ENCODE results near the gene CDIP1. TPM values are rescaled to one million over a fixed set of nuclear protein-coding genes. Genes with fewer than 3 reads are reported as not detected.

Gene CDIP1
- total RNA-seq, 8 experiments from 2014 or later = 22.5 to 54.3 (median 28.3) TPM

DNA sequence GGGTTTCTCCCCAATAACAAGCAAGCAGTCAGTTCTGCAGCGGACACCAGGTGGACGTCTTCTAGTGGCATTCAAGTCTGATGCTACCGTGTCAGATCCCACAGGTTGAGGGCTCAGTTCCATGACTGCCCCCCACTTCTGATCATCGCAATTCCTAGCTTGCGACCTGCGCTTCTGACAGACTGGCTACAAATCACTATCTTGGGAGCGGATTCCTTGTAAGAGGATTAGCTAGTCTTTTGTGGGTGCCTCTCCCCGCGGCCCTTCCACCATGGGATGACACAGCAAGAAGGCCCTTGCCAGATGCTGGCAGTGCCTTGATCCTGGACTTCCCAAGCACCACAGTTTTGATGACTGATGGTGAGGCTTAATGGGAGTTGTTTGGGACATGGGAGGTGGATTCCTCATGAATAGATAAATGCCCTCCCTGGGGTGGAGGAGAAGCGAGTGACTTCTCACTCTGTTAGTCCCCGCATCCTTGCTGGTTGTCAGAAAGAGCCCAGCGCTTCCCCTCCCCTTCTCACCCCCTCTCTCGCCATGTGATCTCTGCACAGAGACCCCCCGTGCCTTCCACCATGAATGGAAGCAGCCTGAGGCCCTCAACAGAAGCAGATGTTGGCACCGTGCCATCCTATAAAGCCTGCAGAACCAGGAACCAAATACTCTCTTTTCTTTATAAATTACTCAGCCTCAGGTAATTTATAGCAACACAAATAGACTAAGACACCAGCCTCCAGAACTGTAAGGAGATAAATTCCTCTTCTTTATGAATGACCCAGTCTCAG lies 19.1 kb downstream of the CDIP1 start:
- peaks cover 0 to 7% of the 10 kb centered on the region in 2 donors for H3K4me1 ChIP-seq (replicated peaks in 1 of 2)
- WGBS, 10 experiments = 38 to 100% (median 91%) methylated on average over 1 to 11 of the region's 15 CpGs; no CpG with 5 or more reads in 4 of the 10 experiments
- ATAC-seq (replicated peaks in 6 of 8) = no peak
- H3K27ac ChIP-seq = no peak overlapping the region
- H3K4me3 ChIP-seq = no peak overlapping the region
- in situ Hi-C loops (cut with MboI; ENCODE audit: low pct_unique_long_range_greater_than_20kb in 2 of 9, low sequenced_read_pairs in 9 of 9, unreplicated experiment in 9 of 9) = no loop called here

DNA sequence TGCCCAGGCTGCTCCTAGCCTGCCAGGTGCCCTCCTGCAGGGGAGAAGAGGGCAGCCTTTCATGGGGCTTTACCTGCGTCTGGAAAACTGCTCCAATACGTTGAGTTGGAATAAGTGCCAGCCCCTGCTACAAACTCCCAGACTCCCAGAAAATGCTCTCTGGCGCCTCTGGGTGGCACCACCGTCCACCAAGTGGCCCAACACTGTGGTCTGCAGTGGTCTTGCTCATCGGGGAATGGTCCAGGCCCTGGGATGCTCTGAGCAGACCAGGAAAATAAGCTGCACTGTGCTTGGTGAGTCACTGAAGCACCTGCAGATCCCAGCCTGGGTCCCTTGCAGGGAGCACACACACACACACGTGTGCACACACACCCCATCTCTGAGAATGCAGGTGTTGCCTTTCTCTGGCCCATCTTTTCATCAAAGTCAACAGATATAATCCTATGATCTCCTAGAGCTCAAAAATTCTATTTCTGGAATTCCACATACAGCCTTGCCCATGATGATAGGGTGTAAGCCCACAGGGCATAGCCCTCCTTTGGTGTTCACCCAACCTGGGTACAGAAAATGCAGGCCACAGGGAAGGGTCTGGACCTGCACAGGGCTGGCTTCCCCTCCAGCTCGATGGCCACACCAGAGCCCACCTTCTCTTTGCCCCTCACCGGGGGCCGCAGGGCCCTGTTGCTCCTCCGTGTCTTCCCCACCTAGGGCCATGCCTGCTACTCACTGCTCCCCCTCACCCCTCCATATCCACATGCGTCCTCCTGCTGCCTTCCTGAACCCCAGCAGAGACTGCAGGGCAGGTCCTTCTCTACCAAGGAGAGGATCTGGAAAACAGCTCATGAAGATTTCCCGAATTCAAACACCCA lies 20.5 kb downstream of the CDIP1 start:
- Histone ChIP-seq H3K4me1 (replicated peaks in 1 of 2) (peaks cover 0 to 6% of the 10 kb centered on the region in 2 donors), H3K27ac (no peak overlapping the region), H3K4me3 (no peak overlapping the region)
- 20 to 80% (median 60%) methylated on average over 1 to 7 of the region's 12 CpGs; no CpG with 5 or more reads in 5 of the 10 experiments for WGBS, 10 experiments
- in situ Hi-C loops (cut with MboI; ENCODE audit: low pct_unique_long_range_greater_than_20kb in 2 of 9, low sequenced_read_pairs in 9 of 9, unreplicated experiment in 9 of 9) = no loop called here
- ATAC-seq (replicated peaks in 6 of 8) = peak; percentile 20 to 84 (median 72)

DNA sequence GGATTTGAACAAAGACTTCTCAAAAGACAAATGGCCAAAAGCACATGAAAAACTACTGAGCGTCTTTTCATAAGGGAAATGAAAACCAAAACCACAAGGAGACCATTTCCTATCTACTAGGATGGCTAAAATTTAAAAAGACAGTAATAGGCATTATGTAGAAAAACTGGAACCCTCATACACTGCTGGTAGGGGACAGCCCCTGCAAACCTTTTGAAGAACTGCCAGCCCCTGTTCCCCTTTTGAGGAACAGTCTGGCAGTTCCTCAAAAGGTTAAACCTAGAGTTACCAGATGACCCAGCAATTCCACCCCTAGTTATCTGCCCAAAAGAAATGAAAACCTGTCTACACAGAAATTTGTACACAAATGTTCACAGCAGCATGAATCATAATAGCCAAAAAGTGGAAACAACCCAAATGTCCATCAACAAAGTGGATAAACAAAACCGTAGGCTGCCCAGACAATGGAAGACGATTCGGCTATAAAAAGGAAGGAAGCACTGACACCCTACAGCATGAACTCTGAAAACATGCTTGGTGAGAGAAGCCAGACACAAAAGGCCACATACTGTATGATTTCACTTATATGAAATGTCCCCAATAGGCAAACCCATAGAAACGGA lies 22.9 kb downstream of the CDIP1 start:
- H3K27ac ChIP-seq = no peak overlapping the region
- ATAC-seq (replicated peaks in 6 of 8) = no peak
- H3K4me1 ChIP-seq (replicated peaks in 1 of 2) = no peaks in the 10 kb centered on the region
- WGBS, 10 experiments = 27 to 96% (median 83%) methylated on average over 1 to 5 of the region's 5 CpGs; no CpG with 5 or more reads in 1 of the 10 experiments
- in situ Hi-C loops (cut with MboI; ENCODE audit: low pct_unique_long_range_greater_than_20kb in 2 of 9, low sequenced_read_pairs in 9 of 9, unreplicated experiment in 9 of 9) = no loop called here
- H3K4me3 ChIP-seq = no peak overlapping the region

DNA sequence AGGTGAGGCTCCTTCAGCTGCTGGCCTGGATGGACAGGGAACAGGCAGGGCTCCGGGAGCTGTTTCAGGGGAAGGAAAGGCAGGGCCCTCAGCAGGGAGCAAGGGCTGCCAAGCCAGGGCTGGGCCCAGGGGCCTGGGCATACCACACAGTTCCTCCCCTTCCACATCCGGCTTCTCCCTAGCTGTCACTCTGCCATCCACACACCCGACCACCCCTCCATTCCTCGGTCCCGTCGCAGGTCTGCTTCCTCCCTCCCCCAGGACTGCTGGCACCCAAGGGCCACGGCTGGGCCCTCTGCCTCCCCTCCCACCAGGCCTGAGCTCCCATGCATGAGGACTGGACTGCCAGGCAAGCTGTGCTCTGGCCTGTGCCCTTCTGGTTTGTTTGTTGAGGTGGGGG lies 24.0 kb downstream of the CDIP1 start:
- WGBS, 10 experiments = 50 to 90% methylated on average over 2 of the region's 7 CpGs; no CpG with 5 or more reads in 8 of the 10 experiments
- ATAC-seq (replicated peaks in 6 of 8) = no peak
- H3K4me3 ChIP-seq = no peak overlapping the region
- no peaks in the 10 kb centered on the region for H3K4me1 ChIP-seq (replicated peaks in 1 of 2)
- no peak overlapping the region for H3K27ac ChIP-seq
- in situ Hi-C loops (cut with MboI; ENCODE audit: low pct_unique_long_range_greater_than_20kb in 2 of 9, low sequenced_read_pairs in 9 of 9, unreplicated experiment in 9 of 9) = no loop called here

DNA sequence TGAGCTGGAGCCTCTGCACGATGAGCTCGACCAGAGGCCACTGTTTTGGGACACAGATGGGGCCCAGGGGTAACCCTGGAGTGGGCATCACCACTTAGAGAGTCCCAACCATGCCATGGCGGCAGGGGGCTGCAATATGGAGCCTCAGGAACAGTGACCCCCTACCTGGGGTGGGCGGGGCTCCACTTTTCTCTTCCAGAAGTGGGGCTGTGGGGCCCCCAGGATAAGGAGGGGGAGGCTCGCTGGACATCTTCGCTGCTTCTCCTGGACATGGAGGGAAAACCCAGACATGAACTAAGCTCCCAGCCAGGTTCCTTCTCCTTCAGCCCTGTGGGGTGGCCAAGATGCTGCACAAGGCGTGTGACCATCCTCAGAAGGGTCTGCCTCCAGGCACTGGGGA lies 24.7 kb downstream of the CDIP1 start:
- Histone ChIP-seq H3K4me3 (no peak overlapping the region), H3K4me1 (replicated peaks in 1 of 2) (no peaks in the 10 kb centered on the region), H3K27ac (no peak overlapping the region)
- in situ Hi-C loops (cut with MboI; ENCODE audit: low pct_unique_long_range_greater_than_20kb in 2 of 9, low sequenced_read_pairs in 9 of 9, unreplicated experiment in 9 of 9) = no loop called here
- WGBS, 10 experiments = no CpG with 5 or more reads among the region's 7 CpGs
- no peak for ATAC-seq (replicated peaks in 6 of 8)

DNA sequence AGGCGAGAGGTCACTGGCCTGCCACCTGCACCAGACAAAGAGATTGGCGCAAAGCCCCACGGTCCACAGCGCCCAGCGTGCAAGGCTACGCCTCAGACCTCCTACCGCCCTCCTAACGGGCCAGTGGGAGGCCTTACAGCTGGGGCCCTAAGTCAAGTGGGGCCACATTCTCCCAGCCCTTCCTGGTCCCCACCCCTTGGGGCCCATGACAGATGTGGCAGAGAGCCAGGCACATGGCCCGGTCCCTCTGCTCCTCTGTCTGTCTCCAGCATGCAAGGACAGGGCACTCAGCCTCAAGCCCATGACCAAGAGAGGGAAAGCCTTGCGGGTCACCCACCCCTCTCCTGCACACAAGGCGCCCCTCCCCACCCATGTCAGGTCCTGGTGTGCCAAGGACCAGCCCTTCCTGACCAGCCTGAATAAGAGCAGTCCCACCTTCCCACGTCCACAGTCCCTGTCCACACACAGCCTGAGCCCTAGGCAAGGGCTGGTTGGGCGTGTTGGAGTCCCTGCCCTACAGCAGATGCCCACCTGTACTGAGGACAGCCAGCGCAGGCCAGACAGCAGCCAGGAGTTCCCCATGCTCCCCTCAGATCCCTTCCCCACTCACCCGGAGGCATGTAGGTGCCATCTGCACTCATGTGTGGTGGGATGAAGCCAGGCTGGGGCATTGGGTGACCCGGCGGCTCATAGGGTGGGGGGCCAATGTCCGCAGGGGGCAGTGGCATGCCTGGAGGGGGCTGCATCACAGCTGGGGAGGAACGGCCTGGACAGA lies 25.3 kb downstream of the CDIP1 start:
- peak in 2 of 8 experiments; percentile 3 to 6 for ATAC-seq (replicated peaks in 6 of 8)
- H3K4me3 ChIP-seq = no peak overlapping the region
- no peak overlapping the region for H3K27ac ChIP-seq
- no peaks in the 10 kb centered on the region for H3K4me1 ChIP-seq (replicated peaks in 1 of 2)
- no CpG with 5 or more reads among the region's 19 CpGs for WGBS, 10 experiments
- in situ Hi-C loops (cut with MboI; ENCODE audit: low pct_unique_long_range_greater_than_20kb in 2 of 9, low sequenced_read_pairs in 9 of 9, unreplicated experiment in 9 of 9) = no loop called here

DNA sequence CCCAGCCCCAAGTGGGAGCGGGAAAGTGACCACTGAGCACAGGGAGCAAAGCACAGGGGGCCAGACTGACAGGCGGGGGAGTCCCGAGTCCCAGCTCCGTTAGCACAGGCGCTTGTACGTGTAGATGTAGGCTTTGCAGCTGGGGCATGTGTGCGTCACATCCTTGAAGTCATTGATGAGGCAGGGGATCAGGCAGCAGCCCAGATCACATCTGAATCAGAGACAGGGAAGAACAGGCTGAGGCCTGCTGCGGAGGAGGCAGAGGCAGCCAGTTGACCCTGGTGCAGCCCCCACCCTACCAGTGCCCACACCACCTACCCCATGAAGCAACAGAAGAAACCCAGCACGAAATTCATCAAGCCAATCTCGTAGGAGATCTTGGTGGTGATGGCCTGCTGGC lies 26.1 kb downstream of the CDIP1 start:
- Histone ChIP-seq H3K27ac (no peak overlapping the region), H3K4me1 (replicated peaks in 1 of 2) (no peaks in the 10 kb centered on the region), H3K4me3 (no peak overlapping the region)
- WGBS, 10 experiments = 95 to 100% methylated on average over 1 to 6 of the region's 10 CpGs; no CpG with 5 or more reads in 8 of the 10 experiments
- no peak for ATAC-seq (replicated peaks in 6 of 8)
- in situ Hi-C loops (cut with MboI; ENCODE audit: low pct_unique_long_range_greater_than_20kb in 2 of 9, low sequenced_read_pairs in 9 of 9, unreplicated experiment in 9 of 9) = no loop called here

DNA sequence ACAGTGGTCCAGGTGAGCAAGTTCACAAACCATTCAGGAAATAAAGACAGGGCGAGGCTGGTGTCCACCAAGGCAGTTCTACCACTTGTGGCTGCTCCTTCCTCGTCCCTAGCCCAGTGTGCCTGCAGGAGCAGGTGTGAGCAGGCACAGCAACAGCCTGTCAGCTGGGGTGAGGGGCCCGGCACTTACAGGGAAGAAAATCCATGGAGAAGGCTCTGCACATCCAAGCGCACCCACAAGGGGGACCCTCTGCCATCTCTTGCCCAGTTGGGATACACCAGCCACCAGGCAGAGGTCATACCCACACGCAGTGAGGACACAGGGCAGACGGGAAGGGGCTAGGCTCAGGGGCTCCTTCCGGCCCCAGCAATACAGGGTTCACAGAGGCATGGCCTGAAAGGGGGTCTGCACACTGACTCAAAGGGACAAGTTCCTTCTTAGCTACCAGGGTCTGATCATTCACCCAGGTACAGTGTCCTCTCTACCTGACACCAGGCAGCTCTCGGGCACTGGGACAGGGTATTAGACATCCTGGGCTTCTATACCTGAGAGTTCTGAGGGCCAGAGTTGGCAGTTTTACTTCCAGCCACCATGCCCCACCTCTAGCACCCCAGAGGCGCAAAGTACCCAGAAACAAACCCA lies 27.0 kb downstream of the CDIP1 start:
- peak; percentile 35 to 87 (median 76) for ATAC-seq (replicated peaks in 6 of 8)
- no peak overlapping the region for H3K4me3 ChIP-seq
- in situ Hi-C loops (cut with MboI; ENCODE audit: low pct_unique_long_range_greater_than_20kb in 2 of 9, low sequenced_read_pairs in 9 of 9, unreplicated experiment in 9 of 9) = no loop called here
- no peak overlapping the region for H3K27ac ChIP-seq
- WGBS, 10 experiments = 20 to 100% (median 76%) methylated on average over 1 to 4 of the region's 9 CpGs; no CpG with 5 or more reads in 6 of the 10 experiments
- H3K4me1 ChIP-seq (replicated peaks in 1 of 2) = no peaks in the 10 kb centered on the region

DNA sequence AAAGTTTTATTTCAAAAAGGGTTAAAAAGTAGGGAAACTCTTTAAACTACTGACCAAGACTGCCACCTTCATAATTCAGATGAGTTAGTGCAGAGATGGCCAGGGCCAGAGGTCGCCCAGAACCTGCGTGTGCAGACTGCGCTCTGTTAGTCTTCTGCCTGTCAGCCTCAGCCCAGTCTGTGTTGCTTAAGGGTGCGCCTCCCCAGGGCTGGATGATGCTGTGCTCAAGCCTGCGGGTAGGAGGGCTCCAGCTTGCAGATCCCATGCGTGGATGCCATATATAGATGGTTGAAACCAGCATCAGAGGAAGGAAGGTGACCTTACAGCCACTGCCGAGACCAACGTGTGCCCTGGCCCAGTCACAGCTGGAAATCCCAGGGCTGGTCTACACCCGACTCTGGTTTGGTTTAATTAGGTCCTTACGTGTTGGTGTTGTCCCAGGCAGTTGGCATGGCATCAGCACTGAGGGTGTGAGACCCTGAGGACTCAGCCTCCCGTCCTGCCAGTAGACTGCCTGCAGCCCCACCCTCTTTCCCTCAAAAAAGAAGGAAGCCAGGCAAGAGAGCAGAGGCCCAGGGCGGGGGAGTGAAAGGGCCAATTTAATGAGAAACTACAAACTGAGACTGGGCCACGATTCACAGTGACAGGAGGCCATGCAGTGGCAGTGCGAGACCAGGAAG lies 27.7 kb downstream of the CDIP1 start:
- Histone ChIP-seq H3K4me1 (replicated peaks in 1 of 2) (no peaks in the 10 kb centered on the region), H3K4me3 (no peak overlapping the region), H3K27ac (no peak overlapping the region)
- 36 to 100% (median 91%) methylated on average over 1 to 11 of the region's 14 CpGs; no CpG with 5 or more reads in 1 of the 10 experiments for WGBS, 10 experiments
- in situ Hi-C loops (cut with MboI; ENCODE audit: low pct_unique_long_range_greater_than_20kb in 2 of 9, low sequenced_read_pairs in 9 of 9, unreplicated experiment in 9 of 9) = no loop called here
- ATAC-seq (replicated peaks in 6 of 8) = peak in 5 of 8 experiments; percentile 1 to 49 (median 23)

DNA sequence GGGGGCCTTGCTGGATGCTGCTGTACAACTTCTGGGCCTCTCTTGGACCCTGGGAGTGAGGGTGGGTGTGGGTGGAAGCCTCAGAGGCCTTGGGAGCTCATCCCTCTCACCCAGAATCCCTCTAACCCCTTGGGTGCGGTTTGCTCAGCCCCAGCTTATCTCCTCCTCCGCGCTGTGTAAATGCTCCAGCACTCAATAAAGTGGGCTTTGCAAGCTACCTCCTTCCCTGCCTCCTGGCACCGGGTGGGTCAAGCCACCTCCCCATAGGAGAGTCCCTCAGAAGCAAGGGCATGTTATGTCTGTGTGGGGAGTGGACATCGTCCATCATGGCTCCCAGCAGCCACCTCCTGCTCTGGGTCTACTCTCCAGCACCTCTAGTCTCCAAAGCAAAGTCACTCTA lies 28.4 kb downstream of the CDIP1 start:
- in situ Hi-C loops (cut with MboI; ENCODE audit: low pct_unique_long_range_greater_than_20kb in 2 of 9, low sequenced_read_pairs in 9 of 9, unreplicated experiment in 9 of 9) = no loop called here
- ATAC-seq (replicated peaks in 6 of 8) = no peak
- 40 to 100% (median 76%) methylated on average over 1 to 4 of the region's 5 CpGs; no CpG with 5 or more reads in 6 of the 10 experiments for WGBS, 10 experiments
- H3K4me1 ChIP-seq (replicated peaks in 1 of 2) = no peaks in the 10 kb centered on the region
- no peak overlapping the region for H3K4me3 ChIP-seq
- no peak overlapping the region for H3K27ac ChIP-seq

DNA sequence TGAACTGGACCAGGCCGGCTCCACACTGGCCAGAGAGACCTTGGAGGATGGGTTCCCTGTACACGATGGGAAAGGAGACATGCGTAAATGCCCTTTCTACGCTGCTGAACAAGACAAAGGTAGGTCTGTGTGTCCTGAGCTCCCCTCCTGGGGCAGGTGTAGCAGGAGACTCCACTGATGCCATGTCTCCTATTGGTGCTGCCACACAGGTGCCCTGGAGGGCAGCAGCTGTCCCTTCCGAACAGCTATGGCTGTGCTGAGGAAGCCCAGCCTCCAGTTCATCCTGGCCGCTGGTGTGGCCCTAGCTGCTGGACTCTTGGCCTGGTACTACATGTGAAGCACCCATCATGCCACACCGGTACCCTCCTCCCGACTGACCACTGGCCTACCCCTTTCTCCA lies 29.2 kb downstream of the CDIP1 start:
- WGBS, 10 experiments = 92 to 100% (median 100%) methylated on average over 1 to 6 of the region's 8 CpGs; no CpG with 5 or more reads in 2 of the 10 experiments
- Histone ChIP-seq H3K27ac (no peak overlapping the region), H3K4me1 (replicated peaks in 1 of 2) (no peaks in the 10 kb centered on the region), H3K4me3 (no peak overlapping the region)
- no peak for ATAC-seq (replicated peaks in 6 of 8)
- in situ Hi-C loops (cut with MboI; ENCODE audit: low pct_unique_long_range_greater_than_20kb in 2 of 9, low sequenced_read_pairs in 9 of 9, unreplicated experiment in 9 of 9) = no loop called here

DNA sequence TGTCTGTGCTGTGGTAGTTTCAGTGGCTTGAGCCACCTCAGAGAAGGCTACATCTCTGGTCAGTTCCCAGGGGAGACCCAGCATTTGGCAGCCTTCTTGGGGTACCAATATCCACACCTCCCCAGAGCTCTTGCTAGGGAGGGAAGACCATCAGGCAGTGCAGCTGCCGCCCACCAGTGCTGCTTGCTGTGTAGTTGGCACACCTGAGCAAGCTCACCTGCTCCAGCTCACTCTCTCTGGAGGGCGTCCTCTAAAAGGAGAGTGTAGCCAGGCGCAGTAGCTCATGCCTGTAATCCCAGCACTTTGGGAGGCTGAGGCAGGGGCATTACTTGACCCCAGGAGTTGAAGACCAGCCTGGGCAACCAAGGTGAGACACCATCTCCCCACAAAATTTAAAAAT lies 29.8 kb downstream of the CDIP1 start:
- Histone ChIP-seq H3K4me1 (replicated peaks in 1 of 2) (no peaks in the 10 kb centered on the region), H3K27ac (no peak overlapping the region), H3K4me3 (no peak overlapping the region)
- in situ Hi-C loops (cut with MboI; ENCODE audit: low pct_unique_long_range_greater_than_20kb in 2 of 9, low sequenced_read_pairs in 9 of 9, unreplicated experiment in 9 of 9) = no loop called here
- no peak for ATAC-seq (replicated peaks in 6 of 8)
- WGBS, 10 experiments = 100% methylated on average over 3 of the region's 3 CpGs; no CpG with 5 or more reads in 9 of the 10 experiments

Measured in motor neuron (in vitro differentiated cells).